Neural cell (in vitro differentiated cells): ENCODE data around the gene ACOX1. TPM values are rescaled to one million over a fixed set of nuclear protein-coding genes. Genes with fewer than 3 reads are reported as not detected.

Experiments
- H2AFZ ChIP-seq: fragments of 200-600, 300-800 bp; sonication (generic), shearing (Covaris generic); 2 replicates; pipeline ENCODE4 v1.6.0; 2014; ENCODE audit warnings: low read depth, mild to moderate bottlenecking, antibody characterized with exemption, low read length, moderate library complexity
- H3F3A ChIP-seq: fragments of 200-600 bp; shearing (Covaris generic); 2 replicates; pipeline ENCODE4 v1.6.1; 2016; ENCODE audit warnings: mild to moderate bottlenecking, moderate library complexity, mixed read lengths, antibody characterized with exemption, low read length; ENCODE audit not compliant: insufficient read depth, poor library complexity, severe bottlenecking
- H3K27ac ChIP-seq: fragments of 200-600, 300-800 bp; sonication (generic), shearing (Covaris generic); 2 replicates; pipeline ENCODE4 v1.5.1; 2014; ENCODE audit warnings: mild to moderate bottlenecking, low read length, moderate library complexity
- H3K27me3 ChIP-seq: fragments of 300-800, 200-600 bp; sonication (generic), shearing (Covaris generic); 2 replicates; pipeline ENCODE4 v1.6.0; 2014; ENCODE audit warnings: mild to moderate bottlenecking, low read depth, low read length, moderate library complexity; ENCODE audit not compliant: insufficient read depth
- H3K36me3 ChIP-seq: fragments of 300-800, 200-600 bp; sonication (generic), shearing (Covaris generic); 2 replicates; pipeline ENCODE4 v1.5.1; 2014; ENCODE audit warnings: mild to moderate bottlenecking, antibody characterized with exemption, low read length, moderate library complexity; ENCODE audit not compliant: insufficient read depth
- H3K4me2 ChIP-seq: fragments of 300-800, 200-600 bp; sonication (generic), shearing (Covaris generic); 2 replicates; pipeline ENCODE4 v1.6.0; 2014; ENCODE audit warnings: mild to moderate bottlenecking, low read length
- H3K4me3 ChIP-seq: fragments of 300-800, 200-600 bp; sonication (generic), shearing (Covaris generic); 2 replicates; pipeline ENCODE4 v1.5.1; 2014; ENCODE audit warnings: mild to moderate bottlenecking, low read length, moderate library complexity
- H3K79me2 ChIP-seq: fragments of 200-600 bp; shearing (Covaris generic); replicated peaks from 2 replicates; pipeline ENCODE4 v1.6.0; 2014; ENCODE audit warnings: mild to moderate bottlenecking, low read length, moderate library complexity; ENCODE audit not compliant: insufficient read depth
- H3K9ac ChIP-seq: fragments of 300-800, 200-600 bp; sonication (generic), shearing (Covaris generic); 2 replicates; pipeline ENCODE4 v1.6.1; 2016; ENCODE audit warnings: mild to moderate bottlenecking, low read length, mixed read lengths
- H3K9me2 ChIP-seq: fragments of 200-600 bp; shearing (Covaris generic); 2 replicates; pipeline ENCODE4 v1.6.1; 2016; ENCODE audit warnings: mild to moderate bottlenecking, low read length, mixed read lengths; ENCODE audit not compliant: insufficient read depth
- H3K9me3 ChIP-seq: fragments of 200-600, 300-800 bp; sonication (generic), shearing (Covaris generic); 2 replicates; pipeline ENCODE4 v1.6.1; 2016; ENCODE audit warnings: mild to moderate bottlenecking, mixed run types, low read length, moderate library complexity, mixed read lengths
- H4K20me1 ChIP-seq: fragments of 200-600 bp; shearing (Covaris generic); 2 replicates; pipeline ENCODE4 v1.6.1; 2016; ENCODE audit warnings: mild to moderate bottlenecking, mixed run types; ENCODE audit not compliant: insufficient read depth
- EP300 ChIP-seq: fragments of 450-650 bp; conservative IDR thresholded peaks from 2 replicates; pipeline ENCODE4 v1.6.1; 2014; ENCODE audit warnings: antibody characterized with exemption, mild to moderate bottlenecking, moderate library complexity; ENCODE audit not compliant: poor library complexity, severe bottlenecking
- EZH2 ChIP-seq: fragments of 200-600, 300-800 bp; shearing (Covaris generic), sonication (generic); IDR thresholded peaks from 2 replicates; pipeline ENCODE4 v1.6.1; 2014; ENCODE audit warnings: antibody characterized with exemption, low read length, borderline replicate concordance, mild to moderate bottlenecking; ENCODE audit not compliant: insufficient read depth, poor library complexity, severe bottlenecking
- MXI1 ChIP-seq: fragments of 450-650 bp; conservative IDR thresholded peaks from 2 replicates; pipeline ENCODE4 v1.6.1; 2014; ENCODE audit warnings: antibody characterized with exemption, mild to moderate bottlenecking; ENCODE audit not compliant: poor library complexity, severe bottlenecking
- POLR2AphosphoS5 ChIP-seq: IDR thresholded peaks from 2 replicates; pipeline ENCODE4 v1.6.1; 2012
- SMC3 ChIP-seq: fragments of 450-650 bp; conservative IDR thresholded peaks from 2 replicates; pipeline ENCODE4 v1.6.1; 2014; ENCODE audit warnings: antibody characterized with exemption, mild to moderate bottlenecking, moderate library complexity; ENCODE audit not compliant: poor library complexity
- TAF1 ChIP-seq: IDR thresholded peaks from 2 replicates; pipeline ENCODE4 v1.6.1; 2012; ENCODE audit warnings: low read depth
- polyA plus RNA-seq: library from polyadenylated mRNA; depleted of rRNA; stranded (reverse); fragments of >200 nt; gene quantifications from 2 replicates; pipeline ENCODE4 v1.2.3, GENCODE V29; 2014
- TF ChIP-seq, protein P1 (sequence below): IDR thresholded peaks from 2 replicates; pipeline ENCODE4 v1.6.1; 2012; ENCODE audit warnings: borderline replicate concordance

The ACOX1 gene
- polyA plus RNA-seq, 1 donor from 2014 or later: 31.2 TPM

DNA sequence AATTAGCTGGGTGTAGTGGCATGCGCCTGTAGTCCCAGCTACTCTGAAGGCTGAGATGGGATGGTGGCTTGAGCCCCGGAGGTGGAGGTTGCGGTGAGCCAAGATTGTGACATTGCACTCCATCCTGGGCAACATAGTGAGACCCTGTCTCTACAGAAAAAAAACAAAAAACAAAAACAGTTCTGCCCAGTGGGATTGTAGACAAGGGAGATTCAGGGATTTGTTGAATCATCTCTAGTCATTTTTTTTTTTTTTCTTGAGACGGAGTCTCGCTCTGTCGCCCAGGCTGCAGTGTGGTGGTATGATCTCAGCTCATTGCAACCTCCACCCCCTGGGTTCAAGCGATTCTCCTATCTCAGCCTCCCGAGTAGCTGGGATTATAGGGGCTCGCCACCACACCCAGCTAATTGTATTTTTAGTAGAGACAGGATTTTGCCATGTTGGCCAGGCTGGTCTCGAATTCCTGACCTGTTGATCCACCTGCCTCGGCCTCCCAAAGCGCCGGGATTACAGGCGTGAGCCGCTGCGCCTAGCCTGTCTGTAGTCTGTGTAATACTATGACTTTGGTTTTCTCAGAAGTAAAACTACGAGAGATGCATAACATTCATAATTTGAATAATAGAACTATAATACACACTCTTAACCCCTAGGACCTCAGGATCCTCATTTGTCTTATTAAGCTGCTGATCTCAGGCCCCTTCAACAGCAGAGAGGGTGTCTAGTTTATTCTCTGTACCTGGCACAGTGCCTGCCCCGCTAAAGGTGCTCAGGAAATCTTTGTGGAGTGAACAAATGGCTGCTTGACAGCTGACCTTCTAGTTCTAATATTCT, 1.4 kb upstream of the ACOX1 start:
- no peaks in the 10 kb centered on the region for H3K9me3 ChIP-seq
- peak overlapping the region; percentile 99 for H3K27ac ChIP-seq
- H4K20me1 ChIP-seq: no peaks in the 10 kb centered on the region
- H3K36me3 ChIP-seq: no peaks in the 10 kb centered on the region
- peak overlapping the region; percentile 90 for H2AFZ ChIP-seq
- peaks cover 3% of the 10 kb centered on the region for H3F3A ChIP-seq
- H3K4me2 ChIP-seq: peak overlapping the region; percentile 71
- no peaks in the 10 kb centered on the region for H3K27me3 ChIP-seq
- TF ChIP-seq POLR2AphosphoS5: no peak
- TF ChIP-seq MXI1: no peak
- no peak for TF ChIP-seq TAF1
- H3K9ac ChIP-seq: peak overlapping the region; percentile 93
- peaks cover 31% of the 10 kb centered on the region for H3K79me2 ChIP-seq
- H3K9me2 ChIP-seq: no peaks in the 10 kb centered on the region
- peak overlapping the region; percentile 94 for H3K4me3 ChIP-seq

DNA sequence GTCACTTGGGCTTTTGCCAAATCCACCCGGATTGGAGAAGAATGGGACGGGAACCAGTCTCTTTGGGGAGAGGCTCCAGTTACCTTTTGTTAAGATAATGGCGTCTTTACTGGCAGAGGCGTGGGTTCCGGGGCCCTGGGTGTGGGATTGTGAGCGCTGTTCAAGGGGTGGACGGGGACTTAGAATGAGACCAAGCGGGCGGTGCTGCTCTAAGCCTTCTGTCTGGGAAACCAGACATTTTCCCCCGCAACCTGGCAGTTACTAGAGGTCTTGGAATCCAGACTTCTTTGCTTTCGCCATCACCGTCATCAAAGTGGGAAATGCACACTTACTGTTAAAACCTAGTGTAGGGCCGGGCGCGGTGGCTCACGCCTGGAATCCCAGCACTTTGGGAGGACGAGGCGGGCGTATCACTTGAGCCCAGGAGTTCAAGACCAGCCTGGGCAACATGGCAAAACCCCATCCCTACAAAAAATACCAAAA, 780 bp upstream of the ACOX1 start:
- peak overlapping the region; percentile 71 for H3K4me2 ChIP-seq
- H3K9me2 ChIP-seq: no peaks in the 10 kb centered on the region
- peaks cover 34% of the 10 kb centered on the region for H3K79me2 ChIP-seq
- no peaks in the 10 kb centered on the region for H3K36me3 ChIP-seq
- peak overlapping the region; percentile 93 for H3K9ac ChIP-seq
- H3F3A ChIP-seq: peaks cover 3% of the 10 kb centered on the region
- peak overlapping the region; percentile 90 for H2AFZ ChIP-seq
- no peaks in the 10 kb centered on the region for H3K27me3 ChIP-seq
- no peak for TF ChIP-seq EZH2
- TF ChIP-seq MXI1: peak; percentile 37
- no peaks in the 10 kb centered on the region for H4K20me1 ChIP-seq
- peak overlapping the region; percentile 94 for H3K4me3 ChIP-seq
- H3K9me3 ChIP-seq: no peaks in the 10 kb centered on the region
- peak overlapping the region; percentile 99 for H3K27ac ChIP-seq

GRCh38 chr17:75976175-75976848, 2.7 kb downstream of the ACOX1 start:
- no peak overlapping the region for H3K9ac ChIP-seq
- no peaks in the 10 kb centered on the region for H4K20me1 ChIP-seq
- H3K4me2 ChIP-seq: no peak overlapping the region
- H3K27me3 ChIP-seq: no peaks in the 10 kb centered on the region
- H3K4me3 ChIP-seq: peak overlapping the region; percentile 50
- H3K9me2 ChIP-seq: no peaks in the 10 kb centered on the region
- no peak overlapping the region for H2AFZ ChIP-seq
- peaks cover 46% of the 10 kb centered on the region for H3K79me2 ChIP-seq
- peaks cover 3% of the 10 kb centered on the region for H3F3A ChIP-seq
- H3K9me3 ChIP-seq: no peaks in the 10 kb centered on the region
- no peak overlapping the region for H3K27ac ChIP-seq
- TF ChIP-seq EP300: no peak
- TF ChIP-seq POLR2AphosphoS5: no peak
- TF ChIP-seq EZH2: no peak
- TF ChIP-seq SMC3: no peak
- TF ChIP-seq MXI1: no peak
- no peak for TF ChIP-seq TAF1
- TF ChIP-seq, protein P1, sequence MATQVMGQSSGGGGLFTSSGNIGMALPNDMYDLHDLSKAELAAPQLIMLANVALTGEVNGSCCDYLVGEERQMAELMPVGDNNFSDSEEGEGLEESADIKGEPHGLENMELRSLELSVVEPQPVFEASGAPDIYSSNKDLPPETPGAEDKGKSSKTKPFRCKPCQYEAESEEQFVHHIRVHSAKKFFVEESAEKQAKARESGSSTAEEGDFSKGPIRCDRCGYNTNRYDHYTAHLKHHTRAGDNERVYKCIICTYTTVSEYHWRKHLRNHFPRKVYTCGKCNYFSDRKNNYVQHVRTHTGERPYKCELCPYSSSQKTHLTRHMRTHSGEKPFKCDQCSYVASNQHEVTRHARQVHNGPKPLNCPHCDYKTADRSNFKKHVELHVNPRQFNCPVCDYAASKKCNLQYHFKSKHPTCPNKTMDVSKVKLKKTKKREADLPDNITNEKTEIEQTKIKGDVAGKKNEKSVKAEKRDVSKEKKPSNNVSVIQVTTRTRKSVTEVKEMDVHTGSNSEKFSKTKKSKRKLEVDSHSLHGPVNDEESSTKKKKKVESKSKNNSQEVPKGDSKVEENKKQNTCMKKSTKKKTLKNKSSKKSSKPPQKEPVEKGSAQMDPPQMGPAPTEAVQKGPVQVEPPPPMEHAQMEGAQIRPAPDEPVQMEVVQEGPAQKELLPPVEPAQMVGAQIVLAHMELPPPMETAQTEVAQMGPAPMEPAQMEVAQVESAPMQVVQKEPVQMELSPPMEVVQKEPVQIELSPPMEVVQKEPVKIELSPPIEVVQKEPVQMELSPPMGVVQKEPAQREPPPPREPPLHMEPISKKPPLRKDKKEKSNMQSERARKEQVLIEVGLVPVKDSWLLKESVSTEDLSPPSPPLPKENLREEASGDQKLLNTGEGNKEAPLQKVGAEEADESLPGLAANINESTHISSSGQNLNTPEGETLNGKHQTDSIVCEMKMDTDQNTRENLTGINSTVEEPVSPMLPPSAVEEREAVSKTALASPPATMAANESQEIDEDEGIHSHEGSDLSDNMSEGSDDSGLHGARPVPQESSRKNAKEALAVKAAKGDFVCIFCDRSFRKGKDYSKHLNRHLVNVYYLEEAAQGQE: no peak
- peaks cover 5% of the 10 kb centered on the region for H3K36me3 ChIP-seq
